Fibroblast of mammary gland (primary cell): ENCODE results near the gene TXNDC17.

ENCODE experiments used
- DNase-seq: peaks from one replicate; pipeline ENCODE4 v3.0.0-alpha.2; 2010; ENCODE audit warnings: low read depth
- H3K4me3 ChIP-seq: 2 replicates; pipeline ENCODE4 v1.5.1; 2011; ENCODE audit warnings: low read depth, mild to moderate bottlenecking, low read length, moderate library complexity; ENCODE audit not compliant: control insufficient read depth
- CTCF ChIP-seq: conservative IDR thresholded peaks from 2 replicates; pipeline ENCODE4 v1.5.1; 2011; ENCODE audit warnings: low read depth, low read length, inconsistent platforms; ENCODE audit not compliant: control insufficient read depth, insufficient read depth

Gene TXNDC17

GRCh38 chr17:6676802-6677157 is 35.9 kb downstream of the TXNDC17 start:
- DNase-seq = no peak

GRCh38 chr17:6677158-6677831 is 36.4 kb downstream of the TXNDC17 start:
- TF ChIP-seq CTCF = no peak
- DNase-seq = no peak
- H3K4me3 ChIP-seq = no peak overlapping the region

More at GRCh38 chr17:6676802-6677157, 35.9 kb downstream of the TXNDC17 start:
- H3K4me3 ChIP-seq = no peak overlapping the region
- no peak for TF ChIP-seq CTCF

- DNase-seq = no peak
- no peak for TF ChIP-seq CTCF
- H3K4me3 ChIP-seq = no peak overlapping the region
Observed at GRCh38 chr17:6677946-6678345, 37.1 kb downstream of the TXNDC17 start.

GRCh38 chr17:6679241-6679640 is 38.4 kb downstream of the TXNDC17 start:
- no peak overlapping the region for H3K4me3 ChIP-seq
- TF ChIP-seq CTCF = no peak
- no peak for DNase-seq

- TF ChIP-seq CTCF = no peak
- DNase-seq = no peak
- H3K4me3 ChIP-seq = no peak overlapping the region
Observed at GRCh38 chr17:6681176-6681575, 40.3 kb downstream of the TXNDC17 start.

GRCh38 chr17:6681671-6682070 is 40.8 kb downstream of the TXNDC17 start:
- H3K4me3 ChIP-seq = no peak overlapping the region
- DNase-seq = no peak
- TF ChIP-seq CTCF = no peak

- TF ChIP-seq CTCF = no peak
- no peak for DNase-seq
- H3K4me3 ChIP-seq = no peak overlapping the region
Observed at GRCh38 chr17:6682339-6682738, 41.5 kb downstream of the TXNDC17 start.
